Coronary artery (tissue), 2 donors: ENCODE data around the gene PFKFB3.

ENCODE experiments used
- DNase-seq: peaks from one replicate; pipeline ENCODE4 v3.0.0-alpha.2; 2017; ENCODE audit warnings: low spot score
- H3K27ac ChIP-seq, 2 donors: fragments of 200-600 bp; sonication (generic); one replicate each; pipeline ENCODE4 v1.5.1; 2016 to 2019
- H3K4me3 ChIP-seq: fragments of 200-600 bp; sonication (generic); 2 replicates; pipeline ENCODE4 v1.5.1; 2016; ENCODE audit warnings: mild to moderate bottlenecking, moderate library complexity
- TF ChIP-seq, protein P1 (sequence below): fragments of 200-600 bp; sonication (generic); IDR thresholded peaks from one replicate; pipeline ENCODE4 v1.5.1; 2019; ENCODE audit warnings: antibody characterized with exemption

PFKFB3 gene

DNA sequence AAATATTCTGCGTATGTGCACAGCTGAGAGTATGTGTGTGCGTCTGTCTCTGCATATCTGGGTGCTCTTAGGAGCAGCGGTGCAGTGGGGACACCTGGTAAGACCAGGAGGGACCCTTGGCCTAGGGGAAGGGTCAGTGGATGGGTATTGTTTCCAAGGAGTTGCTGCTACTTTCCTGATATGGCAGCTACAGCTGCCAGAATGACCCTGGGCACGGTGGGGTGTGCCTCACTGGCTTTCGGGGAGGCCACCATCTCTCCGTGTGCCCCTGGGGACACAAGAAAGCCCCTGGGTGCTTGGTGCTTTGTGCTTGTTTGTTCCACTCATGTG lies 8.6 kb downstream of the PFKFB3 start:
- TF ChIP-seq, protein P1, sequence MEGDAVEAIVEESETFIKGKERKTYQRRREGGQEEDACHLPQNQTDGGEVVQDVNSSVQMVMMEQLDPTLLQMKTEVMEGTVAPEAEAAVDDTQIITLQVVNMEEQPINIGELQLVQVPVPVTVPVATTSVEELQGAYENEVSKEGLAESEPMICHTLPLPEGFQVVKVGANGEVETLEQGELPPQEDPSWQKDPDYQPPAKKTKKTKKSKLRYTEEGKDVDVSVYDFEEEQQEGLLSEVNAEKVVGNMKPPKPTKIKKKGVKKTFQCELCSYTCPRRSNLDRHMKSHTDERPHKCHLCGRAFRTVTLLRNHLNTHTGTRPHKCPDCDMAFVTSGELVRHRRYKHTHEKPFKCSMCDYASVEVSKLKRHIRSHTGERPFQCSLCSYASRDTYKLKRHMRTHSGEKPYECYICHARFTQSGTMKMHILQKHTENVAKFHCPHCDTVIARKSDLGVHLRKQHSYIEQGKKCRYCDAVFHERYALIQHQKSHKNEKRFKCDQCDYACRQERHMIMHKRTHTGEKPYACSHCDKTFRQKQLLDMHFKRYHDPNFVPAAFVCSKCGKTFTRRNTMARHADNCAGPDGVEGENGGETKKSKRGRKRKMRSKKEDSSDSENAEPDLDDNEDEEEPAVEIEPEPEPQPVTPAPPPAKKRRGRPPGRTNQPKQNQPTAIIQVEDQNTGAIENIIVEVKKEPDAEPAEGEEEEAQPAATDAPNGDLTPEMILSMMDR = no peak
- H3K27ac ChIP-seq = peak overlapping the region in 1 of 2 donors; percentile 56

DNA sequence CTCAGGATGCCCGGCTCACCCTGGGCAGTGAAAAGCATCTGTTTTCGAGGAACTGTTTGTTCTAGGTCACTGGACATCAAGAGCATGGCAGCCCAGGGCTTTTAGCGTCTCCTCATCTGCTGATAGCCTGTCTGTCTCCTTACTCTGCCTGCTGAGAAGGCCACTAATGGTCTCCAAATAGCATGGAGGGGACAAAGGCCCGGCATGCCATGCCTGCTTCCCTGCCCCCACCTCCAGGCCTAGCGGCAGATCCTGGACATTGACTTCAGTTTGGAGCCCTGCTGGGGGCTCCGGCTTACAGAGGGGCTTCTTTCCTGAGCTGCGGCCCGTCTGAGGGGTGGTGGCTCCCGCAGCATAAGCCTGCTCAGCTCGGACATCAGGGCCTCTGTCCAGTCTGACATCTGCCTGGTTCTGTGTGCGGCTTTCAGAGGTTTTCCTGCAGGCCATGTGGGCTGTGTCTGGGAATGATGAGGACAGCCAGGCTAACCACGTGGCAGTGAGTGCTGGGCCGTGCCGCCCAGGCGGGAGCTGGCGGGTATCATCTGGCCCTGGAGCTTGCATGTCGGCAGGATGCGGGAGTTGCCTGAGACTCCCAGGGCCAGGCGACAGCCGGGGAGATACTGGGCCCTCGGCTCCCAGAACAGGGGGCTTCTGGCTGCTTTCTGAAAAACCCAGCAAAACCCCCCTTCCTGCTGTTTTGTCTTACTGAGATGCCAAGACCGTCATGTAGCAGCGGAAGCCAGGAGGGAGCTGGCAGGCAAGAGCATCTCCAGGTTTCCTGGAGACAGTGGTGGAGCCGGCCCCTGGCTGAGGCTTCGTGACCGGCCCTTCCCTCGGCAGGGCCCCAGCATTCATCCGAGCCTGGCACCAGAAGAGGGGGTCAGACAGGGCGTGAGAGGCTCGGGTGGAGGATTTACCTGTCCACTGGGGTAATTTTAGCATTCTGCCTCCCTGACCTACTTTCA lies 9.2 kb downstream of the PFKFB3 start:
- peak overlapping the region; percentile 19 to 56 for H3K27ac ChIP-seq
- TF ChIP-seq, protein P1 = no peak
- DNase-seq = no peak
- H3K4me3 ChIP-seq = peak overlapping the region; percentile 38

More for the DNA sequence above, 8.6 kb downstream of the PFKFB3 start:
- H3K4me3 ChIP-seq = peak overlapping the region; percentile 38
- DNase-seq = no peak

DNA sequence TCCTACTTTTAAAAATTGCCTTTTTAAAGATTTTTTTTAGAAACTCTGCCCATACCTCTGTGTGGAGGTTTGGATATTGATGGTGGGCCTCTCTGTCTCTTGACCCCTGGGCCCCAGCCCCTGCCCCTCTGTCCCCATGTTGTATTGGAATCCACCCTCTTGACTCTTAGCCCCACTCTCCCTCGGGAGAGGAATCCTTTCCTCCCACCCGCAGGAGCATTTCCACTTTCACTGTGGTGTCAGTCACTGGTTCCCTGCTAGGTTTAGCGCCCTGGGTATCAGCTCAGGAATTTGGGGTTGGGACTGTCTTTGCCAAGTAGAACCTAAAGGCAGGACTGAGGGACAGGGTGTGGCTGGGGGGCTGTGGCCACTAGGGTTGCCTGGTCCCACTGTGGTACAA lies 10.1 kb downstream of the PFKFB3 start:
- DNase-seq = no peak
- Histone ChIP-seq H3K4me3 (no peak overlapping the region), H3K27ac (peak overlapping the region in 1 of 2 donors; percentile 19)
- TF ChIP-seq, protein P1 = no peak

DNA sequence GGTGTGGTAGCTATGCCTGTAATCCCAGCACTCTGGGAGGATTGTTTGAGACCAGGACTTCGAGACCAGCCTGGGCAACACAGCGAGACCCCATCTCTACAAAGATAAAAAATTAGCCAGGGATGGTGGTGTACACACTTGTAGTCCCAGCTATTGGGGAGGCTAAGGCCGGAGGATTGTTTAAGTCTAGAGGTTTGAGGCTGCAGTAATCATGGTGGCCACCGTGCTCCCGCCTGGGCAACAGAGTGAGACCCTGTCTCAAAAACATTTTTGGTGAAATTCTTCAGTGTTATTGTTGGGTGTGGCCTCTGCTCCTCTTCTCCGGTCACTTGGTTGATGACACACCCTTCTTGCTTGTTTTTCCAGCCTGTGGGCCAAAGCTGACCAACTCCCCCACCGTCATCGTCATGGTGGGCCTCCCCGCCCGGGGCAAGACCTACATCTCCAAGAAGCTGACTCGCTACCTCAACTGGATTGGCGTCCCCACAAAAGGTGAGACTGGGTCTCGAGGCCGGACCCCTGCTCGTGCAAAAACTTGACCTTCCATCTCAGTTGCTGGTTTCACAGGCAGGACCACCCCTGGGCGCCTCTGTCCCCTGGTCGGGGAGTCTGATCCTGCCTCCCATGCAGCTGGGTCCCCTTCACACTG lies 10.6 kb downstream of the PFKFB3 start:
- Histone ChIP-seq H3K4me3 (no peak overlapping the region), H3K27ac (no peak overlapping the region)
- TF ChIP-seq, protein P1 = no peak
- DNase-seq = no peak

DNA sequence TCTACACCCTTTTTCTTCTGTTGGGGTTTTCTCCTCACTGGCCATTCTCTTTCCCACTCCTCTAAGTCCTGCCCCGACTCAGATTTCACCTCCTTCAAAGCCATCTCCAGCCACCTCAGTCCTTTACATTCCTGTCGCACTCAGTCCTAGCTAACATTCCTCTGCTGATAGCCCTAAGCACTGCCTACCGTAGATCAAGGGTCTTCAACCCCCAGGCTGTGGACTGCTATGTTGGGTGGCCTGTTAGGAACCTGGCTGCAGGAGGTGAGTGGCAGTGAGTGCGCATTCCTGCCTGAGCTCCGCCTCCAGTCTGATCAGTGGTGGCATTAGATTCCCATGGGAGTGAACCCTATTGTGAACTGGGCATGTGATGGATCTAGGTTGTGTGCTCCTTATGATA lies 11.2 kb downstream of the PFKFB3 start:
- Histone ChIP-seq H3K27ac (no peak overlapping the region), H3K4me3 (no peak overlapping the region)
- DNase-seq = no peak
- TF ChIP-seq, protein P1 = no peak

DNA sequence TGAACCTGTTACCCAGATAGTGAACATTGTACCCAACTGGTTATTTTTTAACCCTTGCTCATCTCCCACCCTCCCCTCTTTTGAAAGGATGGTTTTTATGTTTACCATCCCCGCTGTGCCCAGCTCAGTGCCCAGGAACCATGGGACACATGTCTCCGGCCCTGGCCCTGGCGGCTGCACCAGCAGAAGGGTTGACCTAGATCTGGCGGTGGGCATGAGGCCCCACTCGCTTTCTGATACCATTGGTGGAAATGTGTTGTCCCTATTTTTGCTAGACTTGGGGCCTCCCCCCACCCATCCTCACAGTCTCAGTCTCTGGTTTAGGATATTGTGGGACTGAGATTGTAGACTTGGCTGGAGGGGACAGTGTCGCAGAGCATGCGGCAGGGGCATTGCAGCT lies 11.9 kb downstream of the PFKFB3 start:
- H3K27ac ChIP-seq = no peak overlapping the region
- H3K4me3 ChIP-seq = no peak overlapping the region
- TF ChIP-seq, protein P1 = no peak
- no peak for DNase-seq

DNA sequence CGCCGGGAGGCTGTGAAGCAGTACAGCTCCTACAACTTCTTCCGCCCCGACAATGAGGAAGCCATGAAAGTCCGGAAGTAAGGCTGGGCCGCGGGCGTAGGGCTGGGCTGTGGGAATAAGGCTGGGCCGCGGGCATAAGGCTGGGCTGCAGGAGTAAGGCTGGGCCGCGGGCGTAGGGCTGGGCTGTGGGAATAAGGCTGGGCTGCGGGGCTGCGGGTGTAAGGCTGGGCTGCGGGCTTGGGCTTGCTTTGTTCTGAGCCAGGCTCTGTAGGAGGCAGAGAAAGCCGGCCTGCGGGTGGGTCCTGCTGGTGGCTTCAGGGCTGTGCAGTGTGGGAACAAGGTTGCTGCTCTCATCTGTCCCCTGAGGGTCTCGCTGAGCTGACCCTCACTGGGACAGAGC lies 12.5 kb downstream of the PFKFB3 start:
- no peak for DNase-seq
- TF ChIP-seq, protein P1 = no peak
- H3K4me3 ChIP-seq = no peak overlapping the region
- no peak overlapping the region for H3K27ac ChIP-seq
